ENCODE measurements around the gene OTOGL. TPM values are rescaled to one million over a fixed set of nuclear protein-coding genes. Genes with fewer than 3 reads are reported as not detected.

Gene OTOGL
- total RNA-seq, 2 donors from 2014 or later = 0.14 to 0.81 TPM

DNA sequence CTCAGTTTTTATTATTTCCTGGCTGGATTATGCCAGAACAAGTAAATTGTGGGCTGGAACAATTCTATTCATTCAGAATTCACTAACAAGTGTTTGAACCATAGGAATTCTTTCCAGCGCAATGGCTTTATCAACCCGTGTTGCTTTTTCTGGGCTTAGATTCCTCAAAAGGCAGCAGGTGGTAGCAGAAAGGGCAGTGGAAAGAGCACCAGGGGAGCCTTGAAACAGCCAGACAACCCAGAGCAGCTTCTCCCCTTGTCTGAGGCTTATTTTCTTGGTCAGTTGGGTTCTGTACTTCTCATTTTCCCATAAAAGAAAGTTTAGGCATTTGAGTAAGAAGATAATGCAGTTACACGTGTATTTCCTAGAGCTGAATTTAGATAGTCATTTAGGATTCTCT is 130.7 kb downstream of the OTOGL start:
- Histone ChIP-seq H3K27ac (no peak overlapping the region), H3K4me1 (ENCODE audit: control insufficient read depth in 1 of 2, low read depth in 2 of 2) (peaks cover 0 to 15% of the 10 kb centered on the region in 2 donors), H3K4me3 (no peak overlapping the region), H3K27me3 (replicated peaks; ENCODE audit: insufficient read depth) (no peaks in the 10 kb centered on the region), H3K9me3 (no peaks in the 10 kb centered on the region), H3K36me3 (no peaks in the 10 kb centered on the region)
- TF ChIP-seq, protein P1, sequence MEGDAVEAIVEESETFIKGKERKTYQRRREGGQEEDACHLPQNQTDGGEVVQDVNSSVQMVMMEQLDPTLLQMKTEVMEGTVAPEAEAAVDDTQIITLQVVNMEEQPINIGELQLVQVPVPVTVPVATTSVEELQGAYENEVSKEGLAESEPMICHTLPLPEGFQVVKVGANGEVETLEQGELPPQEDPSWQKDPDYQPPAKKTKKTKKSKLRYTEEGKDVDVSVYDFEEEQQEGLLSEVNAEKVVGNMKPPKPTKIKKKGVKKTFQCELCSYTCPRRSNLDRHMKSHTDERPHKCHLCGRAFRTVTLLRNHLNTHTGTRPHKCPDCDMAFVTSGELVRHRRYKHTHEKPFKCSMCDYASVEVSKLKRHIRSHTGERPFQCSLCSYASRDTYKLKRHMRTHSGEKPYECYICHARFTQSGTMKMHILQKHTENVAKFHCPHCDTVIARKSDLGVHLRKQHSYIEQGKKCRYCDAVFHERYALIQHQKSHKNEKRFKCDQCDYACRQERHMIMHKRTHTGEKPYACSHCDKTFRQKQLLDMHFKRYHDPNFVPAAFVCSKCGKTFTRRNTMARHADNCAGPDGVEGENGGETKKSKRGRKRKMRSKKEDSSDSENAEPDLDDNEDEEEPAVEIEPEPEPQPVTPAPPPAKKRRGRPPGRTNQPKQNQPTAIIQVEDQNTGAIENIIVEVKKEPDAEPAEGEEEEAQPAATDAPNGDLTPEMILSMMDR (IDR thresholded peaks at IDR 0.05) = no peak
- DNase-seq (ENCODE audit: low spot score) = no peak
- no peak for ATAC-seq (ENCODE audit: insufficient number of reproducible peaks, low FRiP score, low read depth)

- Histone ChIP-seq H3K27me3 (replicated peaks; ENCODE audit: insufficient read depth) (no peaks in the 10 kb centered on the region), H3K36me3 (no peaks in the 10 kb centered on the region), H3K4me1 (ENCODE audit: control insufficient read depth in 1 of 2, low read depth in 2 of 2) (peaks cover 0 to 15% of the 10 kb centered on the region in 2 donors), H3K4me3 (no peak overlapping the region), H3K9me3 (no peaks in the 10 kb centered on the region), H3K27ac (no peak overlapping the region)
- no peak for DNase-seq (ENCODE audit: low spot score)
- no peak for ATAC-seq (ENCODE audit: insufficient number of reproducible peaks, low FRiP score, low read depth)
- TF ChIP-seq, protein P1 (IDR thresholded peaks at IDR 0.05) = no peak
These were observed 133.5 kb downstream of the OTOGL start for GRCh38 chr12:80232837-80233236.

- no peaks in the 10 kb centered on the region for H3K27me3 ChIP-seq (replicated peaks; ENCODE audit: insufficient read depth)
These were observed 134.6 kb downstream of the OTOGL start for GRCh38 chr12:80233926-80234325.

DNA sequence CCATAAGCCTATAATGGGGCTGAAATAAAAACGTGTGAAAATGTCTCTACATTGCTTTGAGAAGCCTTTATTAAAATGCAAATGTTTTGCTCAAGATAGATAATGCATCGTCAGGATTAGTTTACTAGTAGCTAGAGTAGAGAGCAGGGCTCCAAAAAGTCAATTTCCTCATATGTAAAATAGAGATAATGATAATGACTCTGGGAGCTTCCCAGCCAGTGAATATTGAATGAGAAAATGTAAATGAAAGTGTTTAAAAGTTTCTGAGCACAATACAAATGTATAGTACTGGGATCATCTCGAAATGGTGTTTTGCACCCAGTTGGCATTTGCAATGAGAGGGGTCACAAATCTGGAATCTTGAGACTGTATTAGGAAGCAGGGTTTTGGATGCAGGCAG is 135.3 kb downstream of the OTOGL start:
- DNase-seq (ENCODE audit: low spot score) (no peak), ATAC-seq (ENCODE audit: insufficient number of reproducible peaks, low FRiP score, low read depth) (no peak)
- no peaks in the 10 kb centered on the region for H3K36me3 ChIP-seq
- no peaks in the 10 kb centered on the region for H3K9me3 ChIP-seq
- TF ChIP-seq, protein P1 (IDR thresholded peaks at IDR 0.05) = no peak
- no peak overlapping the region for H3K27ac ChIP-seq
- no peaks in the 10 kb centered on the region for H3K27me3 ChIP-seq (replicated peaks; ENCODE audit: insufficient read depth)
- H3K4me3 ChIP-seq = no peak overlapping the region
- H3K4me1 ChIP-seq (ENCODE audit: control insufficient read depth in 1 of 2, low read depth in 2 of 2) = peaks cover 0 to 13% of the 10 kb centered on the region in 2 donors

More at GRCh38 chr12:80233926-80234325, 134.6 kb downstream of the OTOGL start:
- DNase-seq (ENCODE audit: low spot score) (no peak), ATAC-seq (ENCODE audit: insufficient number of reproducible peaks, low FRiP score, low read depth) (no peak)
- no peaks in the 10 kb centered on the region for H3K36me3 ChIP-seq
- H3K27ac ChIP-seq = no peak overlapping the region
- no peak overlapping the region for H3K4me3 ChIP-seq
- H3K9me3 ChIP-seq = no peaks in the 10 kb centered on the region
- TF ChIP-seq, protein P1 (IDR thresholded peaks at IDR 0.05) = no peak
- H3K4me1 ChIP-seq (ENCODE audit: control insufficient read depth in 1 of 2, low read depth in 2 of 2) = peaks cover 0 to 15% of the 10 kb centered on the region in 2 donors

DNA sequence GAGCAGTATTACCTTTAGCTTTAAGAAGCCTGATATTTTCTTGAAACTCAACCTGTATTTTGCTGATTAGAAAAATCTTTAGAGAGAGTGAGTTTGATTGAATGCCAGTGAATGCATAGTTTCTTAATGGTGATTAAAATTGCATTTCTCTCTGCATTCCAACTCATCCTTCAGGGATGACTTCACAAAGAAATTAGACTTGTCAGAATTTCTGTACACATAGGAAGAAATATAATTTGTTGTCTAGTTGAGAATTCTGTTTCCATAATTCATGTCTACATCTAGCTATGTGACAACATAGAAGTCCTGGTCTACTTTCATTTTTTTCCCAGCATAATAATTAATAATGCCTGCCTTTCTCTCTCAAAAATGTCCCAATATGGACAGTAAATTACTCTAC is 136.6 kb downstream of the OTOGL start:
- H3K36me3 ChIP-seq = no peaks in the 10 kb centered on the region
- H3K9me3 ChIP-seq = no peaks in the 10 kb centered on the region
- ATAC-seq (ENCODE audit: insufficient number of reproducible peaks, low FRiP score, low read depth) (no peak), DNase-seq (ENCODE audit: low spot score) (no peak)
- H3K27ac ChIP-seq = no peak overlapping the region
- H3K4me3 ChIP-seq = no peak overlapping the region
- TF ChIP-seq, protein P1 (IDR thresholded peaks at IDR 0.05) = no peak
- H3K4me1 ChIP-seq (ENCODE audit: control insufficient read depth in 1 of 2, low read depth in 2 of 2) = peaks cover 0 to under 1% of the 10 kb centered on the region in 2 donors
- H3K27me3 ChIP-seq (replicated peaks; ENCODE audit: insufficient read depth) = no peaks in the 10 kb centered on the region

All from thoracic aorta (tissue), 2 donors.